ENCODE data around the gene AXIN1. TPM values are rescaled to one million over a fixed set of nuclear protein-coding genes. Genes with fewer than 3 reads are reported as not detected.

The AXIN1 gene
- total and polyA plus RNA-seq, 8 donors: 11.7 to 69.2 (median 17.4) TPM

DNA sequence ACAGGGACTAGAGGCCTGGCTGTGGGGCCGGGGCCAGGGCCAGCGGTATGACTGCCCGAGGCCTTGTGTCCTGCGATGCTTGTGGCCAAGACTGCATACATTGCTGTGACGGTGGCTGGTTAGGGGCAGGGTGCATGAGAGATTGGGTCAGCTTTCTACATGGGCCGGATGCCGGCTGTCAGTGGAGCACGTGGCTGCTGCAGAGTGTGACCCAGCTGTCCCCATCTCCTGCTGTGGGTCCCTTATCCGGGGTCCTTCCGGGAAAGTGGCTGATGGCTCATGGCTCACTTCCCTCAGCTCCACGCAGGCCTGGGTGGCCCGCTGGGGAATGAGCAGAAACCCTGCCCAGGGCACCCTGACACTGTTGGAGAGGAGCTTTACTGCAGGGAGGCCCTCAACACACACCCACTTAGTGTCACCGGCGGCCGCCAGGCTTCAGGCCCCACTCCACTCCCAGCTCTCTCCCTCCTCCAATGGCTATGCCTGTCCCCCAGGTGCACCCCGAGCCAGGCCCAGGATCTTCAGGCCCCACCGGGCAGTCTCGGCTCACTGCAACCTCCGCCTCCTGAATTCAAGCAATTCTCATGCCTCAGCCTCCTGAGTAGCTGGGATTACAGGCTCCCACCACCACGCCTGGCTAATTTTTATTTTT, 76.0 kb downstream of the AXIN1 start:
- no peaks in the 10 kb centered on the region for H3K9me3 ChIP-seq
- no peak for DNase-seq
- peaks cover 0 to 62% (median 25%) of the 10 kb centered on the region in 3 donors for H3K27me3 ChIP-seq
- WGBS, 5 donors: 78 to 94% (median 85%) methylated on average over 14 to 20 of the region's 20 CpGs
- H3K4me3 ChIP-seq: no peak overlapping the region
- no peak overlapping the region for H3K27ac ChIP-seq
- TF ChIP-seq POLR2AphosphoS5 (IDR thresholded peaks at IDR 0.05) (no peak), EP300 (IDR thresholded peaks at IDR 0.05) (no peak), POLR2A (IDR thresholded peaks at IDR 0.05) (no peak)
- TF ChIP-seq, protein P1, sequence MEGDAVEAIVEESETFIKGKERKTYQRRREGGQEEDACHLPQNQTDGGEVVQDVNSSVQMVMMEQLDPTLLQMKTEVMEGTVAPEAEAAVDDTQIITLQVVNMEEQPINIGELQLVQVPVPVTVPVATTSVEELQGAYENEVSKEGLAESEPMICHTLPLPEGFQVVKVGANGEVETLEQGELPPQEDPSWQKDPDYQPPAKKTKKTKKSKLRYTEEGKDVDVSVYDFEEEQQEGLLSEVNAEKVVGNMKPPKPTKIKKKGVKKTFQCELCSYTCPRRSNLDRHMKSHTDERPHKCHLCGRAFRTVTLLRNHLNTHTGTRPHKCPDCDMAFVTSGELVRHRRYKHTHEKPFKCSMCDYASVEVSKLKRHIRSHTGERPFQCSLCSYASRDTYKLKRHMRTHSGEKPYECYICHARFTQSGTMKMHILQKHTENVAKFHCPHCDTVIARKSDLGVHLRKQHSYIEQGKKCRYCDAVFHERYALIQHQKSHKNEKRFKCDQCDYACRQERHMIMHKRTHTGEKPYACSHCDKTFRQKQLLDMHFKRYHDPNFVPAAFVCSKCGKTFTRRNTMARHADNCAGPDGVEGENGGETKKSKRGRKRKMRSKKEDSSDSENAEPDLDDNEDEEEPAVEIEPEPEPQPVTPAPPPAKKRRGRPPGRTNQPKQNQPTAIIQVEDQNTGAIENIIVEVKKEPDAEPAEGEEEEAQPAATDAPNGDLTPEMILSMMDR (IDR thresholded peaks at IDR 0.05): no peak
- H3K4me1 ChIP-seq: peaks cover 19 to 54% (median 48%) of the 10 kb centered on the region in 4 donors
- intact Hi-C loops (cut with DNase I; ENCODE audit: low total_unique reads): no loop called here
- no peaks in the 10 kb centered on the region for H3K36me3 ChIP-seq

DNA sequence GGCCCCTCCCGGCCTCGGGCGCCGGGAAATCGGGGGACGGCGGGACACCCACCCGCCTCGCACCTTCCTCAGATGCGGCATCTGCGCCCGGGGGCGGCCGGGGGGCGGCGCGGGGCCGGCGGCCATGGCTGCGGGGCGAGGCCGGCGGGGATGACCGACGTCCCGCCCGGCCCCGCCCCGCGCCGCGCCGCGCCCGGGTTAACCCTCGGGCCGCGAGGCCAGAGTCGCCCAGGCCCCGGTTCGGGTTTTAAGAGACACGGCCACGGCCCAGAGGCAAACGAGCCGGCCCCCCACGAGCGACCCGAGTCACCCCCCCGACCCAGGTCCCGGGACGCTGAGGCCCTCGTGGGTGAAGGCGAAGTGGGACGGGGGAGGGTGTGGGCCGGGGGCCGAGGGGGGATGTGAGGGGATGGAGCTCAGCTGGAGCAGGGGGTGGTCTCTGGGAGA, 76.7 kb downstream of the AXIN1 start, which contains the start of gene RGS11:
Gene RGS11, minus strand, starts transcription at position 159 of the 447 bp plus-strand sequence. Its CDS starts 33 bp downstream, at position 126.
- Histone ChIP-seq H3K4me1 (peaks cover 18 to 46% (median 40%) of the 10 kb centered on the region in 4 donors), H3K27ac (peak within 1 kb of the TSS in 2 of 5 donors; percentile 32 to 49), H3K36me3 (no peaks in the 10 kb centered on the region), H3K4me3 (peak within 1 kb of the TSS; percentile 47 to 60 (median 52)), H3K27me3 (peaks cover 0 to 55% (median 18%) of the 10 kb centered on the region in 3 donors), H3K9me3 (no peaks in the 10 kb centered on the region)
- WGBS, 5 donors: 3 to 35% (median 4%) methylated on average over 4 to 53 of the region's 56 CpGs
- DNase-seq: no peak
- no peak for TF ChIP-seq POLR2AphosphoS5 (IDR thresholded peaks at IDR 0.05)
- TF ChIP-seq EP300 (IDR thresholded peaks at IDR 0.05): no peak
- intact Hi-C loops (cut with DNase I; ENCODE audit: low total_unique reads): no loop called here

DNA sequence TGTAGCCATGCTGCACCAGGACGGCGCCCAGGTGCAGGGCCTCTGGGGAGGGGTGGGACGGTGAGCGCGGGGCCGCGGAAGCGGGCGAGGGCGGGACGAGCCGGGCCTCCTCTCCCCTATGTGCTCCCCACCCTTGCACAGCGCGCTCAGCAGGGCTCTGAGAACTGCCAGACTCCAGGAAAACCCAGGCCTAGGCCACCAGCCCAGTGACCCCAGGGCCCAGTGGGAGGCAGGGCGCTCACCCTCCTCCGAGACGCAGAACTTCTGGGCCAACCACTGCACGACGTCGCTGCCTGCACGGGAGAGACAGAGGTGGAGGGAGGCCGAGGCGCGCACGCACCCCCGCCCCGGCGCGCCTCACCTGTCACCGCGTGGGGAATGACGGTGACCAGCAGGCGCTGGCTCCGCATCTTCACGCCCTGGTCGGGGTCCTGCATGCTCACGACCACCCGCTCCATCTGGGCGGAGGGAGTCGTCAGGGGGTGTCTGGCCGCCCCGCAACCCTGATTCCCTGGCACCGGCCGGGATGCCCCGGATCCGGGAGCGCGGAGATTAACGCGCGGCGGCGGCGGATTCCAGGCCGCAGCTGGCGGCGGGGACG, 77.4 kb downstream of the AXIN1 start:
- Histone ChIP-seq H3K4me1 (peaks cover 15 to 42% (median 37%) of the 10 kb centered on the region in 4 donors), H3K4me3 (peak overlapping the region; percentile 47 to 60 (median 52)), H3K27ac (peak overlapping the region in 2 of 5 donors; percentile 32 to 49), H3K27me3 (peaks cover 0 to 50% (median 14%) of the 10 kb centered on the region in 3 donors), H3K36me3 (no peaks in the 10 kb centered on the region), H3K9me3 (no peaks in the 10 kb centered on the region)
- DNase-seq: peak in 1 of 2 donors; percentile 50
- WGBS, 5 donors: 1 to 2% (median 2%) methylated on average over 42 to 58 of the region's 58 CpGs; no CpG with 5 or more reads in 1 of the 5 donors
- intact Hi-C loops (cut with DNase I; ENCODE audit: low total_unique reads): no loop called here
- no peak for TF ChIP-seq POLR2A (IDR thresholded peaks at IDR 0.05)
- TF ChIP-seq POLR2AphosphoS5 (IDR thresholded peaks at IDR 0.05): no peak
- TF ChIP-seq, protein P1 (IDR thresholded peaks at IDR 0.05): no peak
- TF ChIP-seq EP300 (IDR thresholded peaks at IDR 0.05): no peak

- no peak for TF ChIP-seq EP300 (IDR thresholded peaks at IDR 0.05)
- TF ChIP-seq, protein P1 (IDR thresholded peaks at IDR 0.05): no peak
- TF ChIP-seq POLR2AphosphoS5 (IDR thresholded peaks at IDR 0.05): no peak
- no peak for TF ChIP-seq POLR2A (IDR thresholded peaks at IDR 0.05)
- no peaks in the 10 kb centered on the region for H3K9me3 ChIP-seq
- no peak overlapping the region for H3K4me3 ChIP-seq
- H3K4me1 ChIP-seq: peaks cover 12 to 31% (median 27%) of the 10 kb centered on the region in 4 donors
- no peaks in the 10 kb centered on the region for H3K36me3 ChIP-seq
- no peak overlapping the region for H3K27ac ChIP-seq
- 32 to 68% (median 55%) methylated on average over 11 to 30 of the region's 30 CpGs for WGBS, 5 donors
- peaks cover 0 to 39% (median 8%) of the 10 kb centered on the region in 3 donors for H3K27me3 ChIP-seq
- peak; percentile 63 to 68 for DNase-seq
- intact Hi-C loops (cut with DNase I; ENCODE audit: low total_unique reads): no loop called here
Measured at GRCh38 chr16:273547-274421, 78.7 kb downstream of the AXIN1 start.
